ENCODE data around the gene SPOCK3.

DNA sequence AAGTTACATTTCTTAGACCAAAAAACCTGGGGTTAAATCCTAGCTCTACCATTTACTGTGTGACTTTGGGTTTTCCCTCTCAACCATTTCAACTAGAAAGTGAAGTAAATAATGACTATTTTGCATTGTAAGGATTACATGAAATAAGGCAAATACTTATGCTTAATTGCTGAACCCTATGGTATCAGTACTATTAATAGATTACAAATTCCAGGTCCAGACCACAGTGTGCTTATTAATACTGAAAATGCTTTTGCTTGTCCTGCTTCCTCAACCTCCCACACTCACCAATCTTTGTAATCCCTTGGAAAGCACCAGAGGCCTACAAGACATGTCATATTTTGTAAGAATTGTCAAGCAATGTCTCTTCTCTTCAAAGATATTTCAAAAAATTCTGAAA, 456.5 kb downstream of the SPOCK3 start:
- TF ChIP-seq, protein P1, sequence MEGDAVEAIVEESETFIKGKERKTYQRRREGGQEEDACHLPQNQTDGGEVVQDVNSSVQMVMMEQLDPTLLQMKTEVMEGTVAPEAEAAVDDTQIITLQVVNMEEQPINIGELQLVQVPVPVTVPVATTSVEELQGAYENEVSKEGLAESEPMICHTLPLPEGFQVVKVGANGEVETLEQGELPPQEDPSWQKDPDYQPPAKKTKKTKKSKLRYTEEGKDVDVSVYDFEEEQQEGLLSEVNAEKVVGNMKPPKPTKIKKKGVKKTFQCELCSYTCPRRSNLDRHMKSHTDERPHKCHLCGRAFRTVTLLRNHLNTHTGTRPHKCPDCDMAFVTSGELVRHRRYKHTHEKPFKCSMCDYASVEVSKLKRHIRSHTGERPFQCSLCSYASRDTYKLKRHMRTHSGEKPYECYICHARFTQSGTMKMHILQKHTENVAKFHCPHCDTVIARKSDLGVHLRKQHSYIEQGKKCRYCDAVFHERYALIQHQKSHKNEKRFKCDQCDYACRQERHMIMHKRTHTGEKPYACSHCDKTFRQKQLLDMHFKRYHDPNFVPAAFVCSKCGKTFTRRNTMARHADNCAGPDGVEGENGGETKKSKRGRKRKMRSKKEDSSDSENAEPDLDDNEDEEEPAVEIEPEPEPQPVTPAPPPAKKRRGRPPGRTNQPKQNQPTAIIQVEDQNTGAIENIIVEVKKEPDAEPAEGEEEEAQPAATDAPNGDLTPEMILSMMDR (IDR thresholded peaks at IDR 0.05; ENCODE audit: borderline replicate concordance, extremely low read depth, low read length, poor library complexity, severe bottlenecking) = no peak
- no peak for TF ChIP-seq EZH2 (IDR thresholded peaks at IDR 0.05; ENCODE audit: borderline replicate concordance, low read depth, low read length, severe bottlenecking)

All from DND-41 (cell line).